GM23248 (cell line): ENCODE results near the gene EXOC3L1.

Experiments
- EZH2 ChIP-seq: fragments of 200-600 bp; sonication (generic); IDR thresholded peaks from 2 replicates; pipeline ENCODE4 v1.6.1; 2018; ENCODE audit warnings: antibody characterized with exemption, mild to moderate bottlenecking; ENCODE audit not compliant: insufficient read depth, poor library complexity, severe bottlenecking
- EZH2phosphoT487 ChIP-seq: fragments of 200-600 bp; sonication (generic); IDR thresholded peaks from 2 replicates; pipeline ENCODE4 v1.6.1; 2018; ENCODE audit warnings: antibody characterized with exemption, moderate library complexity, mild to moderate bottlenecking, low read depth; ENCODE audit not compliant: insufficient read depth

DNA sequence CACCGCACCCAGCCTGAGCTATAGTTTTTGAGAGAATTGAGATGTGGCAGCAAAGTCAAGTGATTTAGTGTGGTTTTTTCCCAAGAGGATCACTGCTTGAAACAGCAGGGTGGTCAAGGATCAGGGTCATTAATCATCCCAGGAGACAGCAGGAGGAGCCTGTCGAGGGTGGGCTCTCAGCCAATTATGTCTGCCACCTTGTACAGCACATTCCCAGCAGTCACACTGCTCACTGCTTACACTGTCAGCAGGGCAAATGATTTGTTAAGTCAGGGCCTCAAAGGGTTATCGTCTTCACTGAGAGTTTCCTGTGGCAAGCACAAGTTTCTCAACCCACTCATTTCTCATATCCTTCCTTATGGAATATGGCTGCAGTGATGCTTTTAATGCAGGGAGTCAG, 52.3 kb downstream of the EXOC3L1 start:
- TF ChIP-seq EZH2 (no peak), EZH2phosphoT487 (no peak)
